ENCODE results near the gene MAP3K7. TPM values are rescaled to one million over a fixed set of nuclear protein-coding genes. Genes with fewer than 3 reads are reported as not detected.
A peak's percentile ranks its signal among the peaks of the same experiment; 100 is the strongest.

MAP3K7 gene
- total and polyA plus RNA-seq, 2 of the 8 experiments (the other 6 are each of a cell fraction or from before 2014, with no cell fraction given) = 27.3 to 34.8 TPM

DNA sequence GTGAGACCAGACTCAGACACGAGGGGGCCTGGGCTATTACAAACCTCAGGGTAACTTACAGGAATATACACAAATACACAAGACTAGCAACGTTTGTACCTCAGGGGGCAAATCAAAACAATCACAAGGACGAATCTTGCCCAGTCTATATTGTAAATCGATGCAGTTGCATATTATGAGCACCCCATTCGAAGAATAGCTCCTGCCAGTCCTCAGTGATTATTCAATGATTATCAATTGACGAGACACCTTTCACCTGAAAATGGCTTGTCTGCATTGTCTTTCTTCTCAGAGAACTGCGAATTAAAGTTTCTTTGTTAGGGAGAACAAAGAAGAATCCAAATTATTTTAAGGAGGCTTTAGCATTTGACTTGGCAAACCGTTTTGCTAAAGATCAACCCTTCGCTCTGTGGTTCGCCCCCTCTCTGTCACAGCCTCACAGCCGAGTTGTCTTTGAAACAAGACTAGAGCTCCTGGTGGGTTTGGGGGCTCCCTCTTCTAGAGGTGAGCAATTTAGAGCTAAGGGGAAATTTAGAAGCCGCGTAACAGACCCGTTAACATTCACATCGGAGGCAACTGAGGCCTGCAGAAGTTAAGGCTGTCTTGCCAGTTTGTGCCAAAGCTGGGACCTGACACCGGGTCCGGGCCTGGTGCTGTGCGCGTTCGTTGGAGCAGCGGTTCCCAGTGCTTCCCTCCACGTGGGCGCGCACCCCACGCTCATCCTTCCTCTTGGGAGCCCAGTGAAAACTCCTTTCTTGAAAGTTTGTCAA, 24.9 kb upstream of the MAP3K7 start:
- 7% methylated on average over 25 of the region's 25 CpGs; no CpG with 5 or more reads in 1 of the 2 experiments for WGBS, 2 experiments (ENCODE audit: extremely low coverage in 1 of 2, insufficient coverage in 1 of 2, insufficient read length in 1 of 2, insufficient replicate concordance in 2 of 2, low coverage in 1 of 2, low lambda C conversion rate in 2 of 2, missing lambda C conversion rate in 1 of 2)
- Histone ChIP-seq H2BK20ac (ENCODE audit: low read length) (no peak overlapping the region), H2AK5ac (ENCODE audit: low read depth, low read length) (no peak overlapping the region), H4K5ac (ENCODE audit: insufficient read length, low read depth, low read length) (no peak overlapping the region), H4K8ac (ENCODE audit: extremely low read depth, insufficient read depth, low read length) (no peak overlapping the region; the same call in 1 of the 2 replicates), H2BK15ac (ENCODE audit: low read length) (no peak overlapping the region; the same call in 1 of the 2 replicates), H4K91ac (replicated peaks; ENCODE audit: insufficient read length, low read length) (peak overlapping the region; percentile 94), H3K36me3 (ENCODE audit: control insufficient read depth in 2 of 4, insufficient read depth in 4 of 4, low read length in 3 of 4) (no peaks in the 10 kb centered on the region), H3K27me3 (replicated peaks in 1 of 4; ENCODE audit: control insufficient read depth in 3 of 4, extremely low read depth in 1 of 4, insufficient read depth in 3 of 4, low read length in 3 of 4) (peaks cover 0 to 10% (median 7%) of the 10 kb centered on the region in 4 experiments; a peak in 6 of 7 replicates), H3K27ac (ENCODE audit: low read depth, low read length) (no peak overlapping the region), H3K23ac (ENCODE audit: insufficient read length) (no peak overlapping the region), H2BK12ac (ENCODE audit: low read depth, low read length) (0 out of 2 replicates have a peak overlapping the region, but pooled peaks have one; percentile 30), H3K4me3 (ENCODE audit: extremely low read depth in 1 of 4, insufficient read depth in 2 of 4, low read depth in 3 of 4, low read length in 4 of 4) (peak overlapping the region; percentile 54 to 72 (median 58)), H3K4me1 (replicated peaks in 1 of 4; ENCODE audit: control insufficient read depth in 3 of 4, insufficient read depth in 4 of 4, low read length in 3 of 4) (peaks cover 4 to 11% (median 7%) of the 10 kb centered on the region in 4 experiments), H3K56ac (replicated peaks; ENCODE audit: insufficient read length, low read depth, low read length) (peak overlapping the region; percentile 42), H3K4ac (replicated peaks; ENCODE audit: insufficient read length, low read depth, low read length) (no peak overlapping the region), H3K9ac (replicated peaks in 1 of 4; ENCODE audit: extremely low read depth in 1 of 4, low read depth in 3 of 4, low read length in 3 of 4) (peak overlapping the region in 2 of 4 experiments; percentile 59 to 70; a peak in 3 of 7 replicates), H4K20me1 (replicated peaks in 1 of 2; ENCODE audit: control insufficient read depth in 1 of 2, insufficient read depth in 2 of 2, low read length in 2 of 2) (no peaks in the 10 kb centered on the region), H3K79me1 (ENCODE audit: low read depth, low read length) (no peaks in the 10 kb centered on the region), H2AFZ (ENCODE audit: low read length) (peak overlapping the region; percentile 11), H3K9me3 (ENCODE audit: insufficient read depth in 2 of 2, low read depth in 1 of 2, low read length in 1 of 2) (no peaks in the 10 kb centered on the region), H3K14ac (ENCODE audit: insufficient read length) (no peak overlapping the region), H3K4me2 (ENCODE audit: insufficient read depth in 1 of 2, low read depth in 2 of 2, low read length in 2 of 2) (peak overlapping the region; percentile 68 to 84), H3K18ac (ENCODE audit: extremely low read depth, low read length) (peak overlapping the region; percentile 96), H3K23me2 (ENCODE audit: low read depth, low read length) (peaks cover 13% of the 10 kb centered on the region), H3K79me2 (ENCODE audit: control insufficient read depth in 1 of 2, insufficient read depth in 2 of 2, low read length in 2 of 2) (no peaks in the 10 kb centered on the region), H2BK5ac (ENCODE audit: low read depth, low read length) (peak overlapping the region; percentile 93; the same call in 1 of the 2 replicates), H2BK120ac (replicated peaks; ENCODE audit: low read depth, low read length) (no peak overlapping the region)
- ChIA-PET CTCF (ENCODE audit: partially characterized antibody) (interaction anchor here (0.7 to 5.0 kb wide), 13 partner anchors 10 to 470 kb away, joined by 3 to 25 read pairs (median 5); partner anchors contain the start of gene MAP3K7), POLR2A (ENCODE audit: partially characterized antibody) (interaction anchor here (0.7 to 2.0 kb wide), 3 partner anchors 8 to 668 kb away, joined by 3 to 5 read pairs (median 3); no protein-coding TSS in a partner anchor)
- DNase-seq (ENCODE audit: low read depth in 1 of 2, low spot score in 2 of 2) (peak in 1 of 2 experiments; percentile 49), FAIRE-seq (no peak)
- TF ChIP-seq, protein P1, sequence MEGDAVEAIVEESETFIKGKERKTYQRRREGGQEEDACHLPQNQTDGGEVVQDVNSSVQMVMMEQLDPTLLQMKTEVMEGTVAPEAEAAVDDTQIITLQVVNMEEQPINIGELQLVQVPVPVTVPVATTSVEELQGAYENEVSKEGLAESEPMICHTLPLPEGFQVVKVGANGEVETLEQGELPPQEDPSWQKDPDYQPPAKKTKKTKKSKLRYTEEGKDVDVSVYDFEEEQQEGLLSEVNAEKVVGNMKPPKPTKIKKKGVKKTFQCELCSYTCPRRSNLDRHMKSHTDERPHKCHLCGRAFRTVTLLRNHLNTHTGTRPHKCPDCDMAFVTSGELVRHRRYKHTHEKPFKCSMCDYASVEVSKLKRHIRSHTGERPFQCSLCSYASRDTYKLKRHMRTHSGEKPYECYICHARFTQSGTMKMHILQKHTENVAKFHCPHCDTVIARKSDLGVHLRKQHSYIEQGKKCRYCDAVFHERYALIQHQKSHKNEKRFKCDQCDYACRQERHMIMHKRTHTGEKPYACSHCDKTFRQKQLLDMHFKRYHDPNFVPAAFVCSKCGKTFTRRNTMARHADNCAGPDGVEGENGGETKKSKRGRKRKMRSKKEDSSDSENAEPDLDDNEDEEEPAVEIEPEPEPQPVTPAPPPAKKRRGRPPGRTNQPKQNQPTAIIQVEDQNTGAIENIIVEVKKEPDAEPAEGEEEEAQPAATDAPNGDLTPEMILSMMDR (IDR thresholded peaks at IDR 0.05; ENCODE audit: control extremely low read depth in 1 of 3, insufficient read depth in 1 of 3, low read depth in 1 of 3, low read length in 3 of 3) = peak in 1 of 3 experiments; percentile 11; a peak in 1 of 4 replicates
- TF ChIP-seq PHF8 (conservative IDR thresholded peaks at IDR 0.05; ENCODE audit: low read depth, low read length) (no peak), MAX (IDR thresholded peaks at IDR 0.05) (peak; percentile 35; the same call in 1 of the 2 replicates), ASH2L (IDR thresholded peaks at IDR 0.05; ENCODE audit: low read length) (peak; percentile 20), CTBP2 (IDR thresholded peaks at IDR 0.05; ENCODE audit: borderline replicate concordance, insufficient read depth, insufficient read length, low read length) (no peak), SIN3A (conservative IDR thresholded peaks at IDR 0.05 in 1 of 2, IDR thresholded peaks at IDR 0.05 in 1 of 2; ENCODE audit: low read depth in 1 of 2, low read length in 2 of 2) (0 out of 4 replicates have a peak, but pooled peaks of 1 of the 2 experiments have one; percentile 32)

All from H1 (cell line).